Left ventricle myocardium inferior (tissue), 1 donor: ENCODE results near the gene TSPAN3. TPM values are rescaled to one million over a fixed set of nuclear protein-coding genes. Genes with fewer than 3 reads are reported as not detected.

Experiments
- DNase-seq: peaks from one replicate; pipeline ENCODE4 v3.0.0-alpha.2; 2020
- H3K27ac ChIP-seq: fragments of 200-600 bp; replicated peaks from 2 replicates; pipeline ENCODE4 v1.8.0; 2021
- H3K27me3 ChIP-seq: fragments of 200-600 bp; 2 replicates; pipeline ENCODE4 v1.8.0; 2021; ENCODE audit warnings: low read depth
- H3K36me3 ChIP-seq: fragments of 200-600 bp; 2 replicates; pipeline ENCODE4 v1.8.0; 2021
- H3K4me1 ChIP-seq: fragments of 200-600 bp; 2 replicates; pipeline ENCODE4 v1.8.0; 2021
- H3K4me3 ChIP-seq: fragments of 200-600 bp; 2 replicates; pipeline ENCODE4 v1.8.0; 2021; ENCODE audit warnings: mild to moderate bottlenecking, moderate library complexity
- H3K9me3 ChIP-seq: fragments of 200-600 bp; replicated peaks from 2 replicates; pipeline ENCODE4 v1.8.0; 2021
- CTCF ChIP-seq: fragments of 200-600 bp; IDR thresholded peaks from 2 replicates; pipeline ENCODE4 v1.8.0; 2021; ENCODE audit warnings: antibody characterized with exemption, mild to moderate bottlenecking, borderline replicate concordance
- intact Hi-C: fragments of 100-400 bp; cut with micrococcal nuclease; formaldehyde crosslinking; loops from one replicate; pipeline ENCODE4 v1.11.0; 2022
- total RNA-seq: library from RNA; stranded (reverse); fragmentation: NEBNext Ultra II Directional; extraction: Animal tissue kit (Norgen Biotek cat#: 25700); gene quantifications from one replicate; pipeline ENCODE4 v1.2.1, GENCODE V29; 2021
- donor health status: DM: no; HTN: yes; CAD: no; lungs with severe emphysema.

Gene TSPAN3
- total RNA-seq, 1 donor from 2014 or later: 98.6 TPM

GRCh38 chr15:77022646-77023575 is 48.0 kb downstream of the TSPAN3 start:
- TF ChIP-seq CTCF: no peak
- Histone ChIP-seq H3K4me1 (peaks cover 32% of the 10 kb centered on the region), H3K9me3 (no peaks in the 10 kb centered on the region), H3K36me3 (no peaks in the 10 kb centered on the region), H3K27me3 (peaks cover 4% of the 10 kb centered on the region), H3K4me3 (no peak overlapping the region), H3K27ac (no peak overlapping the region)
- intact Hi-C loops: no loop called here
- no peak for DNase-seq

- H3K27me3 ChIP-seq: no peaks in the 10 kb centered on the region
- no peak for TF ChIP-seq CTCF
- no peak for DNase-seq
- no peak overlapping the region for H3K27ac ChIP-seq
- H3K36me3 ChIP-seq: no peaks in the 10 kb centered on the region
- peaks cover 27% of the 10 kb centered on the region for H3K4me1 ChIP-seq
- H3K4me3 ChIP-seq: no peak overlapping the region
- no peaks in the 10 kb centered on the region for H3K9me3 ChIP-seq
- intact Hi-C loops: no loop called here
These were observed 49.0 kb downstream of the TSPAN3 start for GRCh38 chr15:77021803-77022381.

- Histone ChIP-seq H3K4me3 (no peak overlapping the region), H3K36me3 (no peaks in the 10 kb centered on the region), H3K27me3 (no peaks in the 10 kb centered on the region), H3K27ac (peak overlapping the region; percentile 9), H3K9me3 (no peaks in the 10 kb centered on the region), H3K4me1 (peaks cover 31% of the 10 kb centered on the region)
- intact Hi-C loops: no loop called here
- no peak for DNase-seq
- no peak for TF ChIP-seq CTCF
These were observed 49.8 kb downstream of the TSPAN3 start for GRCh38 chr15:77021088-77021481.

GRCh38 chr15:77020348-77021087 is 50.4 kb downstream of the TSPAN3 start:
- peaks cover 37% of the 10 kb centered on the region for H3K4me1 ChIP-seq
- H3K36me3 ChIP-seq: no peaks in the 10 kb centered on the region
- no peaks in the 10 kb centered on the region for H3K9me3 ChIP-seq
- no peak for TF ChIP-seq CTCF
- intact Hi-C loops: no loop called here
- no peaks in the 10 kb centered on the region for H3K27me3 ChIP-seq
- DNase-seq: no peak
- no peak overlapping the region for H3K4me3 ChIP-seq
- H3K27ac ChIP-seq: no peak overlapping the region

GRCh38 chr15:77019521-77020331 is 51.2 kb downstream of the TSPAN3 start:
- Histone ChIP-seq H3K36me3 (no peaks in the 10 kb centered on the region), H3K4me3 (no peak overlapping the region), H3K27me3 (no peaks in the 10 kb centered on the region), H3K27ac (no peak overlapping the region), H3K9me3 (no peaks in the 10 kb centered on the region), H3K4me1 (peaks cover 41% of the 10 kb centered on the region)
- intact Hi-C loops: no loop called here
- no peak for TF ChIP-seq CTCF
- no peak for DNase-seq
